Thymus (tissue), 11 donors: Measurements from ENCODE around the gene CA9. TPM values are rescaled to one million over a fixed set of nuclear protein-coding genes. Genes with fewer than 3 reads are reported as not detected.
A peak's percentile ranks its signal among the peaks of the same experiment; 100 is the strongest.

Experiments used
- DNase-seq, 9 donors: peaks; one replicate each; pipeline ENCODE4 v3.0.0-alpha.2; 2013; ENCODE audit warnings: low spot score in 9 of 9, low read depth in 6 of 9, missing footprints in 1 of 9
- H3K27ac ChIP-seq, 2 donors: one replicate each; pipeline ENCODE4 v1.5.1; 2013; ENCODE audit warnings: control low read depth in 1 of 2, low read depth in 1 of 2, low read length in 1 of 2, mild to moderate bottlenecking in 1 of 2, moderate library complexity in 1 of 2
- H3K27me3 ChIP-seq, 2 donors: one replicate each; pipeline ENCODE4 v1.5.1; 2013; ENCODE audit warnings: low read length in 1 of 2; ENCODE audit not compliant: control insufficient read depth in 2 of 2, insufficient read depth in 1 of 2
- H3K36me3 ChIP-seq, 2 donors: one replicate each; pipeline ENCODE4 v1.5.1; 2013; ENCODE audit warnings: low read length in 1 of 2, mild to moderate bottlenecking in 1 of 2, moderate library complexity in 1 of 2; ENCODE audit not compliant: control insufficient read depth in 2 of 2, insufficient read depth in 2 of 2
- H3K4me1 ChIP-seq, 2 donors: one replicate each; pipeline ENCODE4 v1.5.1; 2013; ENCODE audit warnings: low read length in 2 of 2; ENCODE audit not compliant: control insufficient read depth in 2 of 2, insufficient read depth in 2 of 2
- H3K4me3 ChIP-seq, 2 donors: one replicate each; pipeline ENCODE4 v1.5.1; 2013; ENCODE audit warnings: low read length in 2 of 2, control low read depth in 1 of 2, mild to moderate bottlenecking in 1 of 2
- H3K9me3 ChIP-seq, 2 donors: one replicate each; pipeline ENCODE4 v1.5.1; 2013; ENCODE audit warnings: low read length in 1 of 2, mild to moderate bottlenecking in 1 of 2; ENCODE audit not compliant: control insufficient read depth in 2 of 2, insufficient read depth in 1 of 2
- WGBS: extraction: QIAGEN DNeasy Blood & Tissue Kit; methylation state at CpG from one replicate; pipeline ENCODE4 v1.1.7; 2013; 5-methylcytosine and 5-hydroxymethylcytosine counted together
- polyA plus RNA-seq: library from polyadenylated mRNA; stranded (reverse); fragments of 200-250 nt; gene quantifications from one replicate; pipeline ENCODE4 v1.2.3, GENCODE V29; 2013
- total RNA-seq: library from RNA; stranded (reverse); fragments of 120-200 nt; gene quantifications from one replicate; pipeline ENCODE4 v1.2.4, GENCODE V29; 2013
- donor health status: healthy.

CA9 gene
- total and polyA plus RNA-seq, 2 donors: 0.50 to 1.0 TPM

DNA sequence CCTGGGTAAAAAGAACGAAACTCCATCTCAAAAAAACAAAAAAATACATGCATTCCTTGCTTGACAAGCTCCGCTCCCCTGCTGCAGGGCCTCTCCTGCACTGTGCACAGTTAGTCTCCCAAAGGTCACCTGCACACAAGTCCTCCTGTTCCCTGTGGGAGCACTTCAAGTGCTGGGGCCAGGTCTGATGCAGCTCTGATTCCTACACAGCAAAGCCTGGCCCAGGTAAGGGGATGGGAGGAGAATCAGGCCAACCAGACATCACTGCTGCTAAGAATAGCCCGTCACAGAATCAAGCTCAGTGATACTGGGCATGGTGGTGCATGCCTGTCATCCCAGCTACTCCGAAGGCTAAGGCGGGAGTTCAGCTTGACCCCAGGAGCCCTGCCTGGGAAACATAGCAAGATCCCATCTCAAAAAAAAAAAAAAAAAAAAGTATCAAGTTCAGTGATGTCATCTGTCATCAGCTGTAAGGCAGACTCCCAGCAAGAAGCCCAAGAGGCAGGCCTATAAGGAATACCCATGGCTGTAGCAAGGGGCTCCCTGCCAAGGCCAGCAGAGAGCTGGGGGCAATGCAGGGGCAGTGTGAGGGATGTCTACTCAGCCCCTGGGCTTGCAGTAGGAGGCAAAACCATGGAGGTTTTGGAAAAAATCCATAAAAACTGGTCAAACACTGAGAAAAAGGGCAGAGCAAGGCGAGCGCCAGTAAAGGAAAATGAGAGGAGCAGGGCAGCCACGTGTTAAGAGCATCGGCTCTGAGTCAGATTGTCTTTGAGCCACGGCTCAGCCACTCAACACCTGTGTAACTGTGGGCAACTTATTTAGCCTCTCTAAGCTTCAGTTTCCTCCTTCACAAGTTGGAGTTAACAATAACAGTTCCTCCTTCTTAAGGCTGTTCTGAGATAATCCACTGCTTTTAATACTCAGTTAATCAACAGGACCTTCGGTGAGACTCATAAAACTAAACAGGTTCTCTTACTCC, 12.8 kb downstream of the CA9 start:
- Histone ChIP-seq H3K27ac (peak overlapping the region in 1 of 2 donors; percentile 87), H3K36me3 (peaks cover 0 to 2% of the 10 kb centered on the region in 2 donors), H3K4me1 (peaks cover 2 to 51% of the 10 kb centered on the region in 2 donors), H3K27me3 (peaks cover 0 to 29% of the 10 kb centered on the region in 2 donors), H3K9me3 (no peaks in the 10 kb centered on the region), H3K4me3 (no peak overlapping the region)
- DNase-seq: no peak
- WGBS: 94% methylated on average over 11 of the region's 11 CpGs

GRCh38 chr9:35687306-35687705, 13.6 kb downstream of the CA9 start:
- H3K9me3 ChIP-seq: no peaks in the 10 kb centered on the region
- 93% methylated on average over 2 of the region's 2 CpGs for WGBS
- peak overlapping the region in 1 of 2 donors; percentile 87 for H3K27ac ChIP-seq
- DNase-seq: no peak
- peaks cover 2 to 52% of the 10 kb centered on the region in 2 donors for H3K4me1 ChIP-seq
- peaks cover 0 to 2% of the 10 kb centered on the region in 2 donors for H3K36me3 ChIP-seq
- peaks cover 0 to 29% of the 10 kb centered on the region in 2 donors for H3K27me3 ChIP-seq
- no peak overlapping the region for H3K4me3 ChIP-seq

DNA sequence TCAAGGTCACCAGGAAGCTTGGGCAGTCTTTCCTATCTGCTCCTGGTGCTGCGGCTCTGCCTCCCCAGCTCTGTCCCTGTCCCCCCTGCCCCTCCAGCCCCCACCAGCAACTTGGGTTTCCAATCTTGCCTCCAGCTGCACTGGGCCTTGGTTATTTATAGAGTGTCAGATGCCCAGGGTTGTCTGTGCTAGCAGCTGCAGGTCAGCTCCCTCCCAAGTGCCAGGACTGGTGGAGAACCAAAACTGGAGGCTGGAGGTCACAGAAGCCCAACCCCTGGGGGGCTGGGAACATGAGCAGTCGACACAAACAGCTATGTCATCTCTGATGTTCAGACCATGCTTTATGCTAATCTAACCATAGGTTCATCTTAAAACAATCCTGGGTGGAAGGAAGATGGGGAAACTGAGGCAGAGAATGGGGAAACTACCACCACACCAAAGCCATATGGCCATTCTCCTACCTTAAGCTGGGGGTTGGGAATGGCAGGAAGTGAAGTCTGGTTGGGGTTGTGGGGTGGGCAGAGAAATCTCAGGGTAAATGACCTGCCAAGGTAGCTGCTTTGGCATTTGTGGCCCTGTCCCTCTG, 14.3 kb downstream of the CA9 start:
- peaks cover 2 to 52% of the 10 kb centered on the region in 2 donors for H3K4me1 ChIP-seq
- peaks cover 0 to 29% of the 10 kb centered on the region in 2 donors for H3K27me3 ChIP-seq
- H3K36me3 ChIP-seq: peaks cover 0 to 2% of the 10 kb centered on the region in 2 donors
- H3K4me3 ChIP-seq: no peak overlapping the region
- DNase-seq: no peak
- no peaks in the 10 kb centered on the region for H3K9me3 ChIP-seq
- no peak overlapping the region for H3K27ac ChIP-seq
- 96% methylated on average over 2 of the region's 2 CpGs for WGBS

- DNase-seq: no peak
- peak overlapping the region in 1 of 2 donors; percentile 10 for H3K4me3 ChIP-seq
- H3K4me1 ChIP-seq: peaks cover 2 to 52% of the 10 kb centered on the region in 2 donors
- peaks cover 0 to 2% of the 10 kb centered on the region in 2 donors for H3K36me3 ChIP-seq
- WGBS: 94% methylated on average over 12 of the region's 12 CpGs
- H3K27me3 ChIP-seq: peaks cover 0 to 29% of the 10 kb centered on the region in 2 donors
- H3K9me3 ChIP-seq: no peaks in the 10 kb centered on the region
- H3K27ac ChIP-seq: peak overlapping the region in 1 of 2 donors; percentile 11
These were observed 15.1 kb downstream of the CA9 start for GRCh38 chr9:35688558-35689541.

DNA sequence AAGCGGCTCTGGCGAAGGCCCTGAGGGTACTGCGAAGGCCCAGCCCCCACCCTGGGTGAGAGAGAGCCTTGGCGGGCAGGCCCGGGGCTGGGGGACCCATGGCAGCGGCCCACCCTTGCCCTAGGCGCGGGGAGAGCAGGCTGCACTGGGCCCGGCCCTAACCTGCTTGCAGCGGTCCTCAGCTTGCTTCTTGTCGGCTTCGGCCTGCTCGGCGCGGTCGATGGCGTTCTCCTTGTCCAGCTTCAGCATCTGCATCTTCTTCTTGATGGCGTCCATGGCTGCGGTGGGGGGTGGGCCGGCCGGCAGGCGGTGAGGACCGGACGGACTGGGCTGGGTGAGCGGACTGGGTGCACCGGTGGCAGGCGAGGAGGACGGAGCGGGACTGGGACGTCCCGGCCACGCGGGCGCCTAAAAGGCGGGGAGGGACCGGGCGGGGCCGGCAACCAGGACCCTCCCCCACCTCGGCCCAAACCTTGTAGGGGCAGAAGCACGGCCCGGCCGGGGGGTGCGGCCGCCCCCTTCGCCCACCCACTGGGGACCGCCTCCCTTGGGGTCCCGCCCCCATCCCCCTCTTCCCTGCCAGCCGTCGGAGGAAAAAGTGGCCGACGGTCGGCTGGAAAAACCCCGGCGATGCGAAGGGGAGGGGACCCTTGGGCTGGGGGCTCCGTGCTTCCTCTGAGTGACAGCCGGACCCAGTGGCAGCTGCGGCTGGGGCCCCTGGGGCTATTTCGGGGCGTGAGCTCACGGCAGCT, 16.0 kb downstream of the CA9 start, which contains the start of gene TPM2:
TSS of gene TPM2 (minus strand) at position 384 of the 752 bp plus-strand sequence. CDS start at position 276, 108 bp downstream.
- no peaks in the 10 kb centered on the region for H3K9me3 ChIP-seq
- H3K4me3 ChIP-seq: peak within 1 kb of the TSS; percentile 77 to 79
- peaks cover 0 to 2% of the 10 kb centered on the region in 2 donors for H3K36me3 ChIP-seq
- WGBS: 53% methylated on average over 61 of the region's 61 CpGs
- peaks cover 0 to 29% of the 10 kb centered on the region in 2 donors for H3K27me3 ChIP-seq
- peak in 1 of 9 donors; percentile 4 for DNase-seq
- peaks cover 2 to 52% of the 10 kb centered on the region in 2 donors for H3K4me1 ChIP-seq
- peak within 1 kb of the TSS; percentile 58 to 82 for H3K27ac ChIP-seq

- H3K4me1 ChIP-seq: peaks cover 2 to 52% of the 10 kb centered on the region in 2 donors
- H3K27ac ChIP-seq: no peak overlapping the region
- no peaks in the 10 kb centered on the region for H3K36me3 ChIP-seq
- WGBS: 3% methylated on average over 21 of the region's 21 CpGs
- no peaks in the 10 kb centered on the region for H3K9me3 ChIP-seq
- peaks cover 0 to 29% of the 10 kb centered on the region in 2 donors for H3K27me3 ChIP-seq
- H3K4me3 ChIP-seq: peak overlapping the region; percentile 40 to 79
- DNase-seq: peak in 1 of 9 donors; percentile 16
These were observed 16.5 kb downstream of the CA9 start for GRCh38 chr9:35690294-35690613.

- DNase-seq: peak in 4 of 9 donors; percentile 31 to 64 (median 38)
- WGBS: 2% methylated on average over 61 of the region's 61 CpGs
- Histone ChIP-seq H3K4me1 (peaks cover 2 to 52% of the 10 kb centered on the region in 2 donors), H3K9me3 (no peaks in the 10 kb centered on the region), H3K36me3 (peaks cover 0 to 3% of the 10 kb centered on the region in 2 donors), H3K4me3 (peak overlapping the region; percentile 77 to 79), H3K27ac (peak overlapping the region; percentile 58 to 82), H3K27me3 (peaks cover 0 to 29% of the 10 kb centered on the region in 2 donors)
These were observed 17.0 kb downstream of the CA9 start for GRCh38 chr9:35690614-35691333.
